Measurements from ENCODE around the gene MACROH2A2. TPM values are rescaled to one million over a fixed set of nuclear protein-coding genes. Genes with fewer than 3 reads are reported as not detected.

The MACROH2A2 gene
- total and polyA plus RNA-seq, 10 of the 15 experiments (the other 5 are each of a cell fraction or from before 2014, with no cell fraction given): 0.14 to 0.24 TPM; not detected in 8

DNA sequence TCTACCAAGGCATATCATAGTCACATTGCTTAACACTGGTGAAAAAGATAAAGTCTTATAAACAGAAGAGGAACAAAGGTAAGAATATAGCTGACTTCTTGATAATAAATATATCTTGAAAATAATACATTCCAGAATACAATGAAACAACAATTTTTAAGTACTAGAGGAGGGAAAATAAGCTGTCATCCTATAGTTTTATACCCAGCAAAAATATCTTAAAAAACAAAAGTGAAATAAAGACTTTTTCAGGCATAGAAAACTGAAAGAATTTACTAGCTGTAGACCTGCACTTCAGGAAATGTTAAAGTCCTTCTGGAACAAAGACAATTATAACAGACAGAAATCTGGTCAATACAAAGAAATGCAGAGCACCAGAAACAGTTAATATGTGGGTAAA, 21.4 kb upstream of the MACROH2A2 start (continued):
- TF ChIP-seq, protein P1, sequence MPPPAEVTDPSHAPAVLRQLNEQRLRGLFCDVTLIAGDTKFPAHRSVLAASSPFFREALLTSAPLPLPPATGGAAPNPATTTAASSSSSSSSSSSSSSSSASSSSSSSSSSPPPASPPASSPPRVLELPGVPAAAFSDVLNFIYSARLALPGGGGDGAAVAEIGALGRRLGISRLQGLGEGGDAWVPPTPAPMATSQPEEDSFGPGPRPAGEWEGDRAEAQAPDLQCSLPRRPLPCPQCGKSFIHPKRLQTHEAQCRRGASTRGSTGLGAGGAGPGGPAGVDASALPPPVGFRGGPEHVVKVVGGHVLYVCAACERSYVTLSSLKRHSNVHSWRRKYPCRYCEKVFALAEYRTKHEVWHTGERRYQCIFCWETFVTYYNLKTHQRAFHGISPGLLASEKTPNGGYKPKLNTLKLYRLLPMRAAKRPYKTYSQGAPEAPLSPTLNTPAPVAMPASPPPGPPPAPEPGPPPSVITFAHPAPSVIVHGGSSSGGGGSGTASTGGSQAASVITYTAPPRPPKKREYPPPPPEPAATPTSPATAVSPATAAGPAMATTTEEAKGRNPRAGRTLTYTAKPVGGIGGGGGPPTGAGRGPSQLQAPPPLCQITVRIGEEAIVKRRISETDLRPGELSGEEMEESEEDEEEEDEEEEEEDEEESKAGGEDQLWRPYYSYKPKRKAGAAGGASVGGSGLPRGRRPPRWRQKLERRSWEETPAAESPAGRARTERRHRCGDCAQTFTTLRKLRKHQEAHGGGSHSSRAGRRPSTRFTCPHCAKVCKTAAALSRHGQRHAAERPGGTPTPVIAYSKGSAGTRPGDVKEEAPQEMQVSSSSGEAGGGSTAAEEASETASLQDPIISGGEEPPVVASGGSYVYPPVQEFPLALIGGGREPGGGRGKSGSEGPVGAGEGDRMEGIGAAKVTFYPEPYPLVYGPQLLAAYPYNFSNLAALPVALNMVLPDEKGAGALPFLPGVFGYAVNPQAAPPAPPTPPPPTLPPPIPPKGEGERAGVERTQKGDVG (CRISPR knock-in tag; IDR thresholded peaks at IDR 0.05): no peak
- no peak for TF ChIP-seq SUPT20H (IDR thresholded peaks at IDR 0.05; ENCODE audit: borderline replicate concordance, control insufficient read depth, low read depth, low read length)

DNA sequence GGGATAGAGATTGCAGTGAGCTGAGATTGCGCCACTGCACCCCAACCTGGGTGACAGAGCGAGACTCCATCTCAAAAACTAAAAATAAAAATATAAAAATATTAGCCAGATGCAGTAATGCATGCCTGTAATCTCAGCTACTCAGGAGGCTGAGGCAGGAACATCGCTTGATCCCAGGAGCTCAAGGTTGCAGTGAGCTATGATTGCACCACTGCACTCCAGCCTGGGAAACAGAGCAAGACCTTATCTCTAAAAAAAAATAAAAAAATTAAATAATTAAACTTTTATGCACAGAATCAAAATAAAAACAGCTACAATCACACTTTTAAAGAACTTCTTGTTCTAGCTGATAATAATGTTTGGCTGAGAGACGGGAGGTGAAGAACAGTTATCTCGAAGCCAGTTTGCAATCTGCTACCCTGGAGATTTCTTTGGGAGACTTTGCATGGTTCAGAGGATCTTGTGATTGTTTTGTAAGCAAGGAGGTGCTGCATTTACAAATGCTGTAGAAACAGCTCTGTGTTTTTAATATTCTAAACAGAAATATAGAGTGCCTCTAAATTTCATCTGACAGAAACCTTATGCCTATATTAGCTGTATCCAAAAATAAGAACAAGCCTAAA, 19.9 kb upstream of the MACROH2A2 start:
- ChIA-PET RAD21 (ENCODE audit: unreplicated experiment) (no interaction called here), SMC1A (ENCODE audit: uncharacterized antibody, unreplicated experiment) (no interaction called here), CTCF (interaction anchor here (0.8 to 1.2 kb wide), 2 partner anchors 74 to 83 kb away, joined by 3 read pairs; no protein-coding TSS in a partner anchor), POLR2A (no interaction called here)
- intact Hi-C loops (cut with micrococcal nuclease; ENCODE audit: unreplicated experiment): no loop called here
- no peak for ATAC-seq
- no peaks in the 10 kb centered on the region for H3K79me2 ChIP-seq (ENCODE audit: control insufficient read depth, insufficient read depth, low read length)
- no peak overlapping the region for H3K27ac ChIP-seq (ENCODE audit: control insufficient read depth, insufficient read depth)
- H3K4me3 ChIP-seq: no peak overlapping the region
- H3K9ac ChIP-seq (ENCODE audit: control insufficient read depth, insufficient read depth, low read length): no peak overlapping the region
- in situ Hi-C loops (cut with MboI): no loop called here
- H3K27me3 ChIP-seq (replicated peaks in 1 of 2; ENCODE audit: control insufficient read depth in 2 of 2, insufficient read depth in 2 of 2, low read length in 1 of 2): 0 out of 4 replicates have a peak, but pooled peaks cover 0 to 3% of the 10 kb centered on the region in 2 experiments
- no peak for DNase-seq (ENCODE audit: low read depth, low spot score)
- WGBS (ENCODE audit: insufficient coverage, insufficient replicate concordance, low lambda C conversion rate, missing lambda C conversion rate): 29% methylated on average over 5 of the region's 5 CpGs
- no peak overlapping the region for H2AFZ ChIP-seq (ENCODE audit: control insufficient read depth, low read depth, low read length)
- no peak for FAIRE-seq
- H3K4me2 ChIP-seq (ENCODE audit: control insufficient read depth, insufficient read depth): no peak overlapping the region
- no peaks in the 10 kb centered on the region for H3K36me3 ChIP-seq (ENCODE audit: control insufficient read depth in 2 of 2, insufficient read depth in 2 of 2, low read length in 1 of 2)
- H3K9me3 ChIP-seq (replicated peaks; ENCODE audit: control insufficient read depth, insufficient read depth, low read length): no peaks in the 10 kb centered on the region; the same call in 2 of the 3 replicates
- BruUV-seq (replicated peaks): no TSS peak
- no peaks in the 10 kb centered on the region for H3K4me1 ChIP-seq (ENCODE audit: control insufficient read depth, insufficient read depth, low read length)
- H4K20me1 ChIP-seq (ENCODE audit: control insufficient read depth, insufficient read depth): no peaks in the 10 kb centered on the region
- TF ChIP-seq, protein P2, sequence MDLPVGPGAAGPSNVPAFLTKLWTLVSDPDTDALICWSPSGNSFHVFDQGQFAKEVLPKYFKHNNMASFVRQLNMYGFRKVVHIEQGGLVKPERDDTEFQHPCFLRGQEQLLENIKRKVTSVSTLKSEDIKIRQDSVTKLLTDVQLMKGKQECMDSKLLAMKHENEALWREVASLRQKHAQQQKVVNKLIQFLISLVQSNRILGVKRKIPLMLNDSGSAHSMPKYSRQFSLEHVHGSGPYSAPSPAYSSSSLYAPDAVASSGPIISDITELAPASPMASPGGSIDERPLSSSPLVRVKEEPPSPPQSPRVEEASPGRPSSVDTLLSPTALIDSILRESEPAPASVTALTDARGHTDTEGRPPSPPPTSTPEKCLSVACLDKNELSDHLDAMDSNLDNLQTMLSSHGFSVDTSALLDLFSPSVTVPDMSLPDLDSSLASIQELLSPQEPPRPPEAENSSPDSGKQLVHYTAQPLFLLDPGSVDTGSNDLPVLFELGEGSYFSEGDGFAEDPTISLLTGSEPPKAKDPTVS (IDR thresholded peaks at IDR 0.05; ENCODE audit: low read depth, low read length): no peak
- TF ChIP-seq RELA (IDR thresholded peaks at IDR 0.05; ENCODE audit: borderline replicate concordance, partially characterized antibody): no peak
- TF ChIP-seq TCF7 (IDR thresholded peaks at IDR 0.05; ENCODE audit: borderline replicate concordance): no peak
- TF ChIP-seq, protein P3, sequence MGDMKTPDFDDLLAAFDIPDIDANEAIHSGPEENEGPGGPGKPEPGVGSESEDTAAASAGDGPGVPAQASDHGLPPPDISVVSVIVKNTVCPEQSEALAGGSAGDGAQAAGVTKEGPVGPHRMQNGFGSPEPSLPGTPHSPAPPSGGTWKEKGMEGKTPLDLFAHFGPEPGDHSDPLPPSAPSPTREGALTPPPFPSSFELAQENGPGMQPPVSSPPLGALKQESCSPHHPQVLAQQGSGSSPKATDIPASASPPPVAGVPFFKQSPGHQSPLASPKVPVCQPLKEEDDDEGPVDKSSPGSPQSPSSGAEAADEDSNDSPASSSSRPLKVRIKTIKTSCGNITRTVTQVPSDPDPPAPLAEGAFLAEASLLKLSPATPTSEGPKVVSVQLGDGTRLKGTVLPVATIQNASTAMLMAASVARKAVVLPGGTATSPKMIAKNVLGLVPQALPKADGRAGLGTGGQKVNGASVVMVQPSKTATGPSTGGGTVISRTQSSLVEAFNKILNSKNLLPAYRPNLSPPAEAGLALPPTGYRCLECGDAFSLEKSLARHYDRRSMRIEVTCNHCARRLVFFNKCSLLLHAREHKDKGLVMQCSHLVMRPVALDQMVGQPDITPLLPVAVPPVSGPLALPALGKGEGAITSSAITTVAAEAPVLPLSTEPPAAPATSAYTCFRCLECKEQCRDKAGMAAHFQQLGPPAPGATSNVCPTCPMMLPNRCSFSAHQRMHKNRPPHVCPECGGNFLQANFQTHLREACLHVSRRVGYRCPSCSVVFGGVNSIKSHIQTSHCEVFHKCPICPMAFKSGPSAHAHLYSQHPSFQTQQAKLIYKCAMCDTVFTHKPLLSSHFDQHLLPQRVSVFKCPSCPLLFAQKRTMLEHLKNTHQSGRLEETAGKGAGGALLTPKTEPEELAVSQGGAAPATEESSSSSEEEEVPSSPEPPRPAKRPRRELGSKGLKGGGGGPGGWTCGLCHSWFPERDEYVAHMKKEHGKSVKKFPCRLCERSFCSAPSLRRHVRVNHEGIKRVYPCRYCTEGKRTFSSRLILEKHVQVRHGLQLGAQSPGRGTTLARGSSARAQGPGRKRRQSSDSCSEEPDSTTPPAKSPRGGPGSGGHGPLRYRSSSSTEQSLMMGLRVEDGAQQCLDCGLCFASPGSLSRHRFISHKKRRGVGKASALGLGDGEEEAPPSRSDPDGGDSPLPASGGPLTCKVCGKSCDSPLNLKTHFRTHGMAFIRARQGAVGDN (IDR thresholded peaks at IDR 0.05): no peak
- TF ChIP-seq YY1 (IDR thresholded peaks at IDR 0.05; ENCODE audit: low read depth, low read length): no peak
- no peak for TF ChIP-seq POU2F2 (IDR thresholded peaks at IDR 0.05; ENCODE audit: borderline replicate concordance, low read depth, low read length)
- TF ChIP-seq RUNX3 (IDR thresholded peaks at IDR 0.05; ENCODE audit: low read length): no peak
- TF ChIP-seq FOS (IDR thresholded peaks at IDR 0.05; ENCODE audit: borderline replicate concordance, extremely low read depth, insufficient read length): no peak
- TF ChIP-seq JUND (IDR thresholded peaks at IDR 0.05; ENCODE audit: low read depth, low read length): no peak
- TF ChIP-seq NR2C1 (IDR thresholded peaks at IDR 0.05): no peak
- TF ChIP-seq ZNF217 (IDR thresholded peaks at IDR 0.05): no peak
- no peak for TF ChIP-seq CBX5 (IDR thresholded peaks at IDR 0.05; ENCODE audit: low read depth)

Data from GM12878 (cell line).